NCI-H748 (cell line): ENCODE measurements around the gene FER.
"Not testable (repeated sequence)": the region's sequence is repeated elsewhere in the genome, so short reads cannot be mapped to it uniquely, and the experiment has no call there.

Experiments used
- DNase-seq: peaks from one replicate; lab custom pipeline; 2025; ENCODE audit not compliant: unreplicated experiment; lab: John Stamatoyannopoulos, UW

Gene FER

DNA sequence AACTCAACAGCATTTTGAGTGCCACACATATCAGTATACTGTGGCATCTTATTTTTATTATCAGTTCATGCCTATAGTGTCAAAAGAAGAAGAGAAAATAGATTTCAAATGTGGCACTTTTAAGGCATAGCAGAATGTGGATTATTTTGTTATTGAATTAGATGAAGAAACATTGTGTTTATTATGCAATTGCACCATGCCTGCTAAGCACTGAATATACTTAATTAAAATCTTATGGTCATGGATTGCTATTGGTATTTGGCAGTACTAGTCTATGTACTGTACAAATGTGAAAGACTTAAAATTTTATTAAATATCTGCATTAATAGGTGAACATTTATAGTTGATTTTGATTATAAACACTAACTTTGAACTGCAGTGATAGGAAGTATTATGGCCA lies 128.8 kb downstream of the FER start:
- DNase-seq, result no peak

DNA sequence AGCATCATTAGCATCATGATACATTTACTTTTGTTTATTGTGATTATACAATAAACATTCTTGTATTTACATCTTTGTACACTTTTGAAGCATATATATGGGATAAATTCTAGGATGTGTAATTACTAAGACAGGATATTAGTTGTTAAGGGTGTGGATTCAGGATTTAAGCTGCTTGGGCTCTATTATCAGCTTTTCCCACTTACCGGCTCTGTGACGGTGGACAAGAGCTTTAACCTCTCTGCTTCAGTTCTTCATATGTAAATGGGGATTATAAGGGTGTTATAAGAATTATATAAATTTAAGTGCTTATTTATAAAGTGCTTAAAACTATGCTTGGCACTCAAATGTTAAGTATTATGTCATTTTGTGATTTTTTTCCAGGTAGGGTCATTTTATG lies 131.1 kb downstream of the FER start:
- no peak for DNase-seq

DNA sequence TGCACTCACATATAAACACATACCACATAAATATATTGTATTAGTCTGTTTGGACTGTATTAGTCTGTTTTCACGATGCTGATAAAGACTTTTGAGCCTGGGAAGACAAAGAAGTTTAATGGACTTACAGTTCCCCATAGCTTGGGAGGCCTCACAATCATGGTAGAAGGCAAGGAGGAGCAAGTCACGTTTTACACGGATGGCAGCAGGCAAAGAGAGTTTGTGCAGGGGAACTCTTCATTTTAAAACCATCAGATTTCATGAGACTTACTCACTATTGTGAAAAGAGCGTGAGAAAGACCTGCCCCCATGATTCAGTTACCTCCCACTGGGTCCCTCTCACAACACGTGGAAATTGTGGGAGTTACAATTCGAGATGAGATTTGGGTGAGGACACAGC lies 133.4 kb downstream of the FER start:
- no peak for DNase-seq

DNA sequence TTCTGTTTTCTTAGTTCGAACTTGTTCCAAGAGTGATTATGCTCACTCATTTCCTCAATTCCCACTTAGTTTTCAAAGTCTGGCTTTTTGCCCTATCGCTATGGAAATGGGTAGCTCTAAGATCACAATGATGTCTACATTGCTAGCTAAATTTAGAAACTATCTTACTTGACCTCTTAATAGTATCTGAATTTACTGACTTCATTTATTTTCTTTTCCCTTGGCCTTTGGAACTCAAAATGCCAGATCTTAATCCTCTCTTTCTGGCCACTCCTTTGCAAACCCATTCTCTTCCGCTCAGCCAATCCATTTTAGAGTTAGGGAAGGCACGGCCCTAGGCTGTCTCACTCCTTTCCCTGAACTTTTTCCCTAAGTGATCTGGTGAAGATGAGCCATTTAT lies 137.0 kb downstream of the FER start:
- DNase-seq, result no peak

DNA sequence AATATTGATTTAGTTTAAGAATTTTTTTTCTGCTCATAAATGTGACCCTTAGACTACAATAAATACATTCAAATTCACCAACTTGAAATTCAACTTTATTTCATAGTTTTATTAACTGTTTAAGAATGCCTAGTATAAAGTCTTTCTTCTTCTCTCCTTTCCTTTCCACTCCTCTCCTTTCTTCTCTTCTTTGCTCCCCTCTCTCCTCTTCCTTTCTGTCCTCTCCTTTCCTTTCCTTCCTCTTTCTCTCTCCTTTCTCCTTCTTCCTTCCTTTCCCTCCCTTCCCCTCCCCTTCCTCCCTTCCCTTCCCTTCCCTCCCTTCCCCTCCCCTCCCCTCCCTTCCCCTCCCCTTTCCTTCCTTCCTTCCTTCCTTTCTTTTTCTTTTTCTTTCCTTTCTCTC lies 150.6 kb downstream of the FER start:
- DNase-seq, result no peak

DNA sequence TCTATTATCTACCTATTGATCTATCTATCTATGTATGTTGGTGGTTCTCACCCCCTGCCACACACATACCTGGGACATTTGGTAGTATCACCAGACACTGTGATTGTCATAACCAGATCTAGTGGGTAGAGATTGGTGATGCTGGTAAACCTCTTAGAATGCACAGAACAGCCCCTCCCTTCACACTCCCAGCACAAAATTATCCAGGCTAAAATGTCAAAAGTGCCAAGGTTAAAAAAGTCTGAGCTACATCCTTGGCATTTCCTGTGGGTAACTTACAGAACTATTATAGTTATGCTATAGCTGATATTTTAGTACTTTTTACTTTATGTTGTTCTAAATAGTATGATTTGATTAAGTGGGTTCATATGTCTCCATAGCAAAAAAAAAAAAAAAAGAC lies 151.0 kb downstream of the FER start:
- DNase-seq, result no peak

DNA sequence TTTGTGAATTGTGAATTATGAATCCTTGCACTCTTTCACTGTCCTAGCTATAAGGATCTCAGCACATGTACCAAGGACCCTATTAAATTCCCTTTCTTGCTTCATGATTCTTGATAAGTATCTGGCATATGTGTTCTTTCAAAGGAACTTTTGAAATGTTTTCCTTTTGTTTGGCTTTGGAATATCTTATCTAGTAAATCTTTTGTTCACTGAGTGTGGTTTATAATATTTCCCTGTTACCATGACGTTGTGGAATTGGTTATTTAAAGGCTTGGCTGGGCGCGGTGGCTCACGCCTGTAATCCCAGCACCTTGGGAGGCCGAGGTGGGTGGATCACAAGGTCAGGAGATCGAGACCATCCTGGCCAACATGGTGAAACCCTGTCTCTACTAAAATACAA lies 151.5 kb downstream of the FER start:
- DNase-seq, result not testable (repeated sequence)

DNA sequence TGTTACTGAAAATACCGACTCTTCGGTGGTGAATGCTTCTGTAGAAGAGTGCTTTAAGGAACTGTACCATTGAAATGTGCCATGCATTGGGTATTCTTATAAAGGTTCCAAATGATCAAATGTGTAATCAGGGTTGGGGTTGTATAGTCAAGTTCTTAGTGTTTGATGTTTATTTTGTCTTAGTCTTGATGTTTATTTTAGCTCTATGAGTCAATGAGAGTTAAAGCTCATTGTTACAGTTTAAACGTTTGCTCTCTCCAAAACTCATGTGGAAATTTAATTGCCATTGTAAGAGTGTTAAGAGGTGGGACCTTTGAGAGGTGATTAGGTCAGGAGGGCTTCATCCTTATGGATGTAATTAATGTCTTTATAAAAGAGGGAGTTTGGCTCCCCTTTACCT lies 153.0 kb downstream of the FER start:
- DNase-seq, result no peak

DNA sequence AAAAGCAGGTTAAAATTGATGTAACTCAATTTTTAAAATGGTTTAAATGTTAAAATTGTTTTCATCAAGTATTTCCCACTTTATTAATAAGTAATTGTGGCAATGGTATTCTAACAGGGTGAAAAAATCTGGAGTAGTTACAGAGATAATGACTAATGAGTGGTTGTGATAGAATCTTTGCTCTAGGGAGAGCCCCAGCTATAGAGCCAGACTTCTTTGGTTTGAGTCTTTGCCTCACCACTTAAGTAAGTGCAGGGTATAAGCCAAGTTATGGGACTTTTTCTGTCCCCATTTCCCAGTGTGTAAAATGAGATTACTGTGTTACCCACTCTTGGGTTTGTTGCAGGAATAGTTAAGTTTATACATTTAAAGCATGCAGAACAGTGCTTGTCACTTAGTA lies 158.1 kb downstream of the FER start:
- no peak for DNase-seq

DNA sequence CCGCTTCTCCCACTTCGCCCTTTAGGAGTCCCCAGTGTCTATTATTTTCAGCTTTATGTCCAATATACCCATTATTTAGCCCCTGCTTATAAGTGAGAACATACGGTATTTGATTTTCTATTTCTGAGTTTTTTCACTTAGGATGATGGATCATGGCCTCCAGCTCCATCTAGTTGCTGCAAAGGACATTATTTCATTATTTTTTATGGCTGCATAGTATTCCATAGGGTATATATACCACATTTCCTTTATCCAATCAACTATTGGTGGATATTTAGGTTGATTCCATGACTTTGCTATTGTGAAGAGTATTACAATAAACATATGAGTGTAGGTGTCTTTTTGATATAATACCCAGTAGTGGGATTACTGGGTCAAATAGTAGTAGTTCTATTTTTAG lies 162.9 kb downstream of the FER start:
- no peak for DNase-seq

DNA sequence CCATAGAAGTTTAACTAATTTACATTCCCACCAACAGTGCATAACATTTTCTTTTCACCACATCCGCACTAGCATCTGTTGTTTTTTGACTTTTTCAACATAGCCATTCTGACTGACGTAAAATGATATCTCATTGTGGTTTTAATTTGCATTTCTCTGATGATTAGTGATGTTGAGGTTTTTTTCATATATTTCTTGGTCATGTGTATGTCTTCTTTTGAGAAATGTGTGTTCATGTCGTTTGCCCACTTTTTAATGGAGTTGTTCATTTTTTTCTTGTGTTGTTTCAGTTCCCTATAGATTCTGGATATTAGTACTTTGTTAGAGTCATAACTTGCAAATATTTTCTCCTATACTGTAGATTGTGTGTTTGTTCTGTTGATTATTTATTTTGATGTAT lies 163.4 kb downstream of the FER start:
- no peak for DNase-seq

DNA sequence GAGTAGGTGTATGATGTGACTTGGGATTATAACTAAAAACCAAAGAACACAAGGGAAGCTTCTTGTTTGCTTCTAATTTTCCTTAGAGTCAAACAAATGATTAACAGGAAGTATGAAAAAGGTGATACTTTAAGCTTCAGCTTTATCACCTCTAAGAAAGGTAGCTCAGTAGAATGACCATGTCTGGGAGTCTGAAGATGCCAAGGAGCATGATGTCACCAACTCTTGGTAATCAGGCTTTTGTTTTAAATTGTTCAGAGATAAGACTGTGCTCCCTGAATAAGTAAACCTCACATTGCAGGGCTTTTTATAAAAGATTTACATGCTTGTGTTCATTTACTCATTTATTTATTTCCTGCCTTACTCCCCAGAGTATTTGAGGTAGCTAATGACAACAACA lies 169.9 kb downstream of the FER start:
- DNase-seq, result no peak

DNA sequence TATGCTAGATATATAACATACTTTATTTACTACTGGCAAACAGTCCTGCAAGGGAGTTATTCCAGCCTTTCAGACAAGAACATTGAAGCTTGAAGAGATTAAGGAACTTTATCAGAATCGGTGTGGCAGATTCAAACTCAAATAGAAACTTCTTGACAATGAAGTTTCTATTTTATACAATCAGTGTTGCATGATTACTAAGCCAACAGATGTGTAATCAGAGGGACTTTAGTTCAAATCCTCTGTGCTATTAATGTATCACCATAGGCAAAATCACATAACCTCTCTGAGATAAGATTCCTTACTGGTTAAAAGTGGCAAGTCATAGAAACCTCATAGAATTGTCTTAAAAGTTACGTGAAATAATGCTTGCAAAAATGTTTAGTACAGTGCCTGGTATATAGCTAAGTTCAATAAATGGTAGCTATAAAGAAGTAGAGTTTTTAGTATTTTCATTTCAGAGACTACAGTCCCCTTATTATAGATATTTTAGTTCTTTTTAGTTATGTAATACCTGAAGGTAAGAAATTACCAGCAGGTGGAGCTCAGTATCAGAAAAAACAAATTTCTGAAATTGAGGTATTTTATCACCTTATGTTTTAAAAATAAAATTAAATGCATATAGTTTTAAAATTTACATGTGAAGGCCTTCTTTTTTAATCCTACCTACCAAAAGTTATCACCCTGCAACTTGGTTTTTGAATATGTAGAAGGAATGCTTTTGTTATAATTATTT lies 172.1 kb downstream of the FER start:
- DNase-seq, result no peak

DNA sequence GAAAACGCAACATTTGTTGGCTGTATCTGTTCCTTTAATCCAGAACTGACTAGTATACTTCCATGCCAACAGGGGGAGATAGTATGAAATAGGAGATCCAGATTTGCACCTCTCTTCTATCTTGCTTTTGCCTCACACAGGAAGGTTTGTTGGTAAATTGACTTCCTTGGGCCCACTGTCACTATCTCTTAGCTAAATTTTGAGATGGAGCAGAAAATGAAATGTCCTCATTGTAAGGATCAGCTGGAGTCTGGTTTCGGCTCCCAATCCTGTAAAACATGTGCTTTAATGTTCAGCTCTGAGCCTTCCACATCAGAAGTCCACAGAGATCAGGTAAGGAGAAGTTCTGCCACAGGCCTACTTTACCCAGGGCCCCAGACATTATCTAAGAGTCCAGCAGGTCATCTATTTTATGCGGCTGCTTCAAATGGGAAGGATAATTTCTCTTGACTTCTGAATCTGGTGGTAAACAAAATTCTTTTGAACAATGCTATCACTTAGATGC lies 176.8 kb downstream of the FER start:
- no peak for DNase-seq

DNA sequence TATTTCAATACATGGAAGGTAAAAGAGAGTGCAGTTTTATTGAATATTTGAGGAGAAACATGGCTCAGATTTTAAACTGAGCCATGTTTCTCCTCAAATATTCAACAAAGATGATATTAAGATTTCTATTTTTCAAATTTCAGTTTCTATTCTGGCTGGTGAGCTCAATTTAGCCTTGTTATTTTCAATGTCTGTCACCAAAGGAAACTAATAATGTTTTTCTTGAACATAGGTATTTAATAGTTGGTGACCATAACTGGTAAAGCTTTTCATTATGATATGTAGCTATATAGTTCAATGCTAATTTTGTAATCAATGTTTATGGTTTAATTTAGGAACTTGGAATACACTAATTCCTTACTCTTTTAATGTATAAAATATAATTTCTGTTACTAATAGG lies 177.4 kb downstream of the FER start:
- DNase-seq, result no peak

DNA sequence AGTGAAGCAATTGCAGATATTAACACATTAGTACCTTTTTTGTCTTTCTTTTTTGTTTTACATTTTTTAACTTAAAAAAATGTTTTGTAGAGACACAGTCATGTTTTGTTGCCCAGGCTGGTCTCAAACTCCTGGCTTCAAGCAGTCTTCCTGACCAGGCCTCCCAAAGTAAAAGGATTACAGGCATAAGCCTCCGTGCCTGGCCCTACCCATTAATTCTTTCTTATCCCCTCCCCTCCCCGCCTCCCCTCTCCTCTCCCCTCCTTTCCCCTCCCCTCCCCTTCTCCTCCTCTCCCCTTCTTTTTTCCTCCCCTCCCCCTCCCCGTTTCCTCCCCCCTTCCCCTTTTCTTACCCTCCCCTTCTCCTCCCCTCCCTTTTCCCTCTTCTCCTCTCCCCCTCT lies 182.4 kb downstream of the FER start:
- no peak for DNase-seq

DNA sequence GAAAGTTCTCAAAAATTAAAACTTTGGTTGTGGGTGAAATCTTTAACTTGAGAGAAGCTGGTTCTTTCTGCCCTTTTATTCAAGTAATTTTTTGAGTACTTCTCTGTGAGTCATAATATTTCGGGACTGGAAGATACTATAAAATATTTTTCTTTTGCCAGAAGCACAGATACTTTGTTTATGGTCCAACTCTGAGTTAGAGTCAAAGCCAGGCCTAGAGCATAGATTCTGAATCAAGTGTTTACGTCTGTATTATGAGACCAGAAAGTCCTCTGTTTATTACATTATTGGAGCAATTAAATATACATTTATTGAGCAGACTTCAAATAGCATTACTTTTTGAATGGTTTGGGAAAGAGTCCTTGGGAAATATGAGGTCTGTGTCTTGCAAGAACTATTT lies 187.9 kb downstream of the FER start:
- DNase-seq, result no peak

DNA sequence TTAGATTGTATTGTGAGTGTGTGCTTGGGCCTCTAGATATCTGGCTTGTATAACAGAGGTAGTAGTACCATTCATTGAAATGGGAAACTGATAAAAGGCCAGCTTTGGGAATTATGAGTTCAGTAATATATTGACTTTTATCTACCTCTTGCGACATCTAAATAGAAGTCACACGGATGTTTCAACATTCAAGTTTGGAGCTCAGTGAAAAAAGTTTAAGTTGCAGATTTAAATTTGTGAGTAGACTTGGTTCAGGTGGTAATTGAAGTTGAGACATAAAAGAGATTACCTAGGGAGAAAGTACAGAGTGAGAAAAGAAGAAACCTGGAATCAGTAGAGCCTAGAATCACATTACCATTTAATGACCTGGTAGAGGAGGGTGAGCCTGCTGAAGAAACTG lies 189.5 kb downstream of the FER start:
- DNase-seq, result no peak

DNA sequence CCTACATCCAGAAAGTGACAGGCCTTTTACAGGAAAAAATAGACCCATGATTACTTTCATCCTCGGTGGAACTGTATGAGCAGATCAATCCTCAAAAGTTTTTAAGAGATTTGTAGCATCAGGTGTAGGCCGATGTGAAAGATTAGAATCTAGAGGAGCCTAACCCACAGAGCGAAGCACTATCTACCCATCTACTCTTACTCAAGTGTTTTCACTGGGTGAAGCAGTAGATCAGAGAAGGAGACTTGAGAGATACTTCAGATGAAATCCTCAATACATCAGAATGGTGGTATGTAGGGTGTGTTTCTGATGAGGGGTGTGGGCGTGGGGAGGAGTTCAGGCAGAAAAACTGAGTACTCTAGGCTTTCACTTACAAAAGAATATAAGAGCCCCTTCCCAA lies 192.8 kb downstream of the FER start:
- DNase-seq, result no peak

DNA sequence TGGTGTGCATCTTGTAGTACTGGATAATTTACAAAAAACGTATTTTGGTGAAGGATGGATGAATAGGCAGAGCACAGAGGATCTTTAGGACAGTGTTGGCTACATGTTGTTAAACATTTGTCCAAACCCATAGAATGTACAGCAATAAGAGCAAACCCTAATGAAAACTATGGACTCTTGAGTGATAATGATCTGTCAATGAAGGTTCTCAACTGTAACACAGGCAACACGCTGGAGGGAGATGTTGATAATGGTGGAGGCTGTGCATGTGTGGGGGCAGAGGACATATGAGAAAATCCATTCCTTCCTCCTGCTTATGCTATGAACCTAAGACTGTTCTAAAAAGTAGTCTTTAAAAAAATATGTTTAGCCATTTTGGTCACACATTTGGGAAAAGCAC lies 194.0 kb downstream of the FER start:
- DNase-seq, result no peak

DNA sequence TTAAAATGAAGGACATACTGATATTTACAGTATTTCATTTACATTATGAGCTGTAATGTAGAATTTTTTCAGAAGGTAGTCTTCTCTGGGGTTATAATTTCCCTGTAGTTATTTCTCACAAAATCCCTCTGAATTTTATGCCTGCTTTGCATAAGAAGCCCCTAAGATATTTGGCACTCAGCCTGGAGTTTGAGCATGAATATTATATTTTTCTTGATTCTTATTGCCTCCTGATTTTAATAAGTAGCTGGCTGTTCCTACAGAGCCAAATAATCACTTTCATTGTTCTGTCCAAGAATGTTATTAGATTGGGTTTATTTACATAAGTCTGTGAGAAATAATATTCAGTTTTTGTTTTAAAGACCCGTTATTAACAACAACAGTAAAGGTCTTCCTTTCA lies 195.0 kb downstream of the FER start:
- no peak for DNase-seq

DNA sequence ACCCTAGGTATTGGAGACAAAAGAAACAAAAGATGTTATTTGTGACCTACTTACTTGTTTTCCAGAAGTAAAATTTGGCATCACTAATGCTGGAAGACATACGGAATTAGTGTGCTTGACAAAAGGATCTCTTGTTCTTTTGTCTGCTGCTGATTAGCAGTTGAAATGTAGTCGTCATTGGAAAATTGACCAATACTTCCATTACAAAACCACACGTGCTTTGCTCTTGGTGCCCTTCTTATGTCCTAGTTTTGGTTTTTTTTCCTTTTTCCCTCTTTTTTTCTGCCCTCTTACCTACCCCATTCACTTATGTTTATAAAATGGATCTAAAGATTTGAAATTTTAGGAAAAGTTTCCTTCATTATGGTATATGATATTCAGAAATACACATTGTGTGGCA lies 197.4 kb downstream of the FER start:
- no peak for DNase-seq

DNA sequence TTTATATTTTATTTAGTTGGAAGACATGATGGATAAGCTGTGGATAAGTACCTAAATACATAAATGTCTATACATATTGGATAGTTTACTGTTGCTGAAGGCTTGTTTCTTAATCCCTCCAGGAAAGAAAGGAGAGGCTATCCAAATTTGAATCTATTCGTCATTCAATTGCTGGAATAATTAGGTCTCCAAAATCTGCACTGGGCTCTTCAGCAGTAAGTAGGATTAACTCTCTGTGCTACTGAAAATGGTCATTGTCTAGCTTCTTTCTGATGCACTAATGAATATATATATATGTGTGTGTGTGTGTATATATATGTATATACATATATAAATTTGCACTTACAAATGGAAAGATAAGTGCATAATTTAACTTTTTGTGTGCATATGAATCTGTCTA lies 198.3 kb downstream of the FER start:
- DNase-seq, result no peak
